Cardiac ventricle fibroblast (primary cell): ENCODE data around the gene SLC25A29. TPM values are rescaled to one million over a fixed set of nuclear protein-coding genes. Genes with fewer than 3 reads are reported as not detected.

Experiments
- total RNA-seq: library from RNA; depleted of rRNA; stranded (reverse); fragments of >200 nt; gene quantifications from 2 replicates; pipeline ENCODE4 v1.2.3, GENCODE V29; 2015

The SLC25A29 gene
- total RNA-seq = 30.6 and 31.7 TPM in 2 replicates

DNA sequence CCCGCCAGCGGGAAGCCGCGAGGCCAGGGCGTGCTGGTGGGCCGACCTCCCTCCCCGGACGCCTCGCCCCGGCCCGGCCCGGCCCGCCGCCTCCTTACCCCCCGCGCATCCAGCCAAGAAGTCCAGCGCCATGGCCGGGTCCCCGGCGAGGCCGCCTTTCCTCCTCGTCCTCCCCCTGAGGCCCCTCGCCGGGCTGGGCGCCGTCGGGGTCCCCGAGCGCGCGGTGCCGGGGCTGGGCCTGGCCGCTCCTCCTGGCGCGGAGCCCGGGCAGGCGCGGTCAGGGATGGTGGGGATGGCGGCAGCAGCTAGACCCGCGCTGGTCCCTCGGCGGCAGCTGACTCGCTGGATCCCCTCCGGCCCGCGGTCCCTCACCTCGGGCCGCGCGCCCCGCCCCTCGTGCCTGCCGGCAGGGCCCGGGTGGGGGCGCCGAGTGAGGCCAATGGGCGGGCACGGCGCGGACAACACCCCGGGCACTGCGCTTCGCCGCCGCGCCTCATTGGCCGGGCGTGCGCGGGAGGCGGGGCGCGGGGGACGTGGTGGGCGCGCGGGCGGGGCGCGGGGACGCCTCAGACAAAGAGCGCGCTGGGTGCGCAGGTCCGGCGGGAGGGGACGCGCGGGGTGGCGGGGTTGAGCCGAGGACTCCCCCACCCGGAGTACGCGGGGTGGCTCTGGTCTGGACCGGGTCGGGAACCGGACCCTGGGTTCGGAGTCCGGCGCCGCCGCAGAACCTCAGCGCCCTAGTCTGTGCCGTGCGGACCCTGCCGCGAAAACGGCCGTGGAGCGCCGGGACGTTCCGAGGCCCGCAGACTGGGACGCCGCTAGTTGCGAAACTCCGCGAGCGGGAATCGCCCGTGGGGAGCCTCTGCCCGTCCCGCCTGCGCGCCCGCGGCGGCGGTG lies at the start of gene SLC25A29:
SLC25A29 (minus strand) TSS at position 344 of the 897 bp plus-strand sequence; CDS start at position 132, 212 bp downstream.

GRCh38 chr14:100323121-100323941 lies 17.1 kb upstream of the SLC25A29 start, which contains the start of gene SLC25A47:
Gene SLC25A47, plus strand, starts transcription at chr14:100323339. Its CDS starts 76 bp downstream, at chr14:100323415.

Other genes with a start within 250 kb of the SLC25A29 start
- gene EVL, start 241.0 kb downstream of the SLC25A29 start, total RNA-seq = 21.7 and 28.1 TPM in 2 replicates
- gene DEGS2, start 146.8 kb downstream of the SLC25A29 start, total RNA-seq = not detected in 2 replicates
- 37.3 and 39.6 TPM in 2 replicates for gene YY1, start 67.3 kb downstream of the SLC25A29 start, total RNA-seq
- not detected in 2 replicates for gene SLC25A47, start 16.9 kb upstream of the SLC25A29 start, total RNA-seq
- gene WDR25, start 70.0 kb upstream of the SLC25A29 start, total RNA-seq = 8.5 and 9.7 TPM in 2 replicates